Hepatic stellate cell (primary cell): Measurements from ENCODE around the gene TNS3.

ENCODE experiments used
- DNase-seq: peaks from one replicate; pipeline ENCODE4 v3.0.0; 2011; ENCODE audit warnings: low spot score

The TNS3 gene

GRCh38 chr7:47226696-47227095 lies 355.2 kb downstream of the TNS3 start:
- DNase-seq = no peak

- DNase-seq = no peak
These were observed 356.4 kb downstream of the TNS3 start for GRCh38 chr7:47225387-47226131.
